Measurements from ENCODE around the gene SBF2.

- TF ChIP-seq POLR2A (IDR thresholded peaks at IDR 0.05), result no peak
- TF ChIP-seq CTCF (IDR thresholded peaks at IDR 0.05), result no peak
Measured at GRCh38 chr11:10305964-10306918, 12.2 kb upstream of the SBF2 start.
